ENCODE results near the gene MYO7B.

DNA sequence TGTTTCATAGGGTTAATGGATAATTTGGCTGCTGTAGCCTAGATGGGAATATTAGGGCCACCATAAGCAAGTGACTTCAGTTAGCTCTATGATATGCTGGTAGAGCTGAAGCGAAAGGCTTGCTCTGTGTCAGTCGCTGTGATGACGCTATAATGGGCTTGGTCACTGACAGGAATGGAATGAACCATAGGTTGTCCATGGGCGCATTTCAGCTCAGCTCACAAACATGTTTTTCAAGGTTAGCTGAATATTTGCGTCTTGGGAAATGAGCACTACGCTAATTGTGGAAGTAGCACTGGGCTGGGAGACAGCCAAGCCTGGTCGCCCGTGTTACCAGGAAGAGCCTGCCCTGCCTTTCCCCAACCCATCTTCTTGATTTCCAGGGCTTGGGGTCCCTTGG is 3.2 kb upstream of the MYO7B start:
- TF ChIP-seq, protein P1, sequence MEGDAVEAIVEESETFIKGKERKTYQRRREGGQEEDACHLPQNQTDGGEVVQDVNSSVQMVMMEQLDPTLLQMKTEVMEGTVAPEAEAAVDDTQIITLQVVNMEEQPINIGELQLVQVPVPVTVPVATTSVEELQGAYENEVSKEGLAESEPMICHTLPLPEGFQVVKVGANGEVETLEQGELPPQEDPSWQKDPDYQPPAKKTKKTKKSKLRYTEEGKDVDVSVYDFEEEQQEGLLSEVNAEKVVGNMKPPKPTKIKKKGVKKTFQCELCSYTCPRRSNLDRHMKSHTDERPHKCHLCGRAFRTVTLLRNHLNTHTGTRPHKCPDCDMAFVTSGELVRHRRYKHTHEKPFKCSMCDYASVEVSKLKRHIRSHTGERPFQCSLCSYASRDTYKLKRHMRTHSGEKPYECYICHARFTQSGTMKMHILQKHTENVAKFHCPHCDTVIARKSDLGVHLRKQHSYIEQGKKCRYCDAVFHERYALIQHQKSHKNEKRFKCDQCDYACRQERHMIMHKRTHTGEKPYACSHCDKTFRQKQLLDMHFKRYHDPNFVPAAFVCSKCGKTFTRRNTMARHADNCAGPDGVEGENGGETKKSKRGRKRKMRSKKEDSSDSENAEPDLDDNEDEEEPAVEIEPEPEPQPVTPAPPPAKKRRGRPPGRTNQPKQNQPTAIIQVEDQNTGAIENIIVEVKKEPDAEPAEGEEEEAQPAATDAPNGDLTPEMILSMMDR (IDR thresholded peaks at IDR 0.05): no peak
- no peak for TF ChIP-seq POLR2A (IDR thresholded peaks at IDR 0.05)
